ENCODE data around the gene ERCC6L2.

The ERCC6L2 gene

DNA sequence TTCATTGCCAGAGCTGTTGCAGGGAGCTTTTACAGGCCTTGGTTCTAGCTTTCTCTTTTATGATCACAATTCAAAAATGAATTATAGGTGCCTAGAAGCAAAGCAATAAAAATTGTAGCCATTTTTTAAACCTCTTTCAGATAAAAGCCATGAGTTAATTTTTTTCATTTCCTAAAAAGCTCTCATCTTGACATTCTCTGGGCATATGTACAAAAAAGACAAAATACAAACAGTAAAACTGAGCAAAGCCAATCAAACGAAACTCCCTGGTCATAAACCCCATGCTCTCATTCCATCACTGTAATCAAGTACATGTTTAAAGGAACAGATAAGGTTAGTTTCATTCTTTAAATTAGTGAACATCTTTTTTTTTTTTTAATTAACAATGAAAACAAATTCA, 101.9 kb downstream of the ERCC6L2 start:
- in situ Hi-C loops (cut with HindIII; ENCODE audit: low sequenced_read_pairs), result no loop called here

DNA sequence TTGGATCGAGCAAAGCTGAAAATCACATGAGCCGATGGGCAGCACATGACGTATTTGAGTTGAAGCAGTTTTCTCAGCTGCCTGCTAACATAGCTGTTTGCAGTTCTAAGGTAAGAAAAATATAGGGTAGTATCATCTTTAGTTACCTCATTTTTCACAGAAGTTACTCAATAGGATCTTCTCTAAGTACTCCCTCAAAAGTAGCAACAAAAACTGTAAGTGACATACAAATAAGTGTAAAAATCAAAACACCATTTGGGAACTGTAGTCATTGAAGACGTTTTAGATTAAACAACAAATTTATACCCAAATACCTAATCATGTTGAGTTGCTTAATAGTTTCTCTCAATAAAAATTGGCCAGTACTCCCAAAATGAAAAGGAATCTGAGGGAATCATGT, 102.6 kb downstream of the ERCC6L2 start:
- in situ Hi-C loops (cut with HindIII; ENCODE audit: low sequenced_read_pairs), result no loop called here

DNA sequence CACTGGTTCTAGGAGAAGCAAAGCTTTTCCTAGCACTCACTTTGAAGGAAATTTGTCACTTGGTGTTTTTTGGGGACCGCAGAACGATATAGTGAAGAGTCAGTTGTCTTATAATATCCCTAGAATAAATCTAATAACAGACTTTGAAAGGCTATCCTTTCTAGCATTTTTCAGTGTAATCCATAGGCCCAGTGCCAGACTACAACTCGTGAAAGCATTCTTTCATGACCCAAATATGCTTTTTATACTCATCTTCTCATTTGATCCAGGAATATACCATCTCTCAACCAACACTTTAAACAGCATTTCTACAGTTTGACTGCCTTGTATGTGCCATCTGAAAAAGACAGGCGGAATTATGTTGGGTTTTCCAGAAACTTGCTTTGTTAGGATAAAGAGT, 104.0 kb downstream of the ERCC6L2 start:
- in situ Hi-C loops (cut with HindIII; ENCODE audit: low sequenced_read_pairs), result no loop called here

DNA sequence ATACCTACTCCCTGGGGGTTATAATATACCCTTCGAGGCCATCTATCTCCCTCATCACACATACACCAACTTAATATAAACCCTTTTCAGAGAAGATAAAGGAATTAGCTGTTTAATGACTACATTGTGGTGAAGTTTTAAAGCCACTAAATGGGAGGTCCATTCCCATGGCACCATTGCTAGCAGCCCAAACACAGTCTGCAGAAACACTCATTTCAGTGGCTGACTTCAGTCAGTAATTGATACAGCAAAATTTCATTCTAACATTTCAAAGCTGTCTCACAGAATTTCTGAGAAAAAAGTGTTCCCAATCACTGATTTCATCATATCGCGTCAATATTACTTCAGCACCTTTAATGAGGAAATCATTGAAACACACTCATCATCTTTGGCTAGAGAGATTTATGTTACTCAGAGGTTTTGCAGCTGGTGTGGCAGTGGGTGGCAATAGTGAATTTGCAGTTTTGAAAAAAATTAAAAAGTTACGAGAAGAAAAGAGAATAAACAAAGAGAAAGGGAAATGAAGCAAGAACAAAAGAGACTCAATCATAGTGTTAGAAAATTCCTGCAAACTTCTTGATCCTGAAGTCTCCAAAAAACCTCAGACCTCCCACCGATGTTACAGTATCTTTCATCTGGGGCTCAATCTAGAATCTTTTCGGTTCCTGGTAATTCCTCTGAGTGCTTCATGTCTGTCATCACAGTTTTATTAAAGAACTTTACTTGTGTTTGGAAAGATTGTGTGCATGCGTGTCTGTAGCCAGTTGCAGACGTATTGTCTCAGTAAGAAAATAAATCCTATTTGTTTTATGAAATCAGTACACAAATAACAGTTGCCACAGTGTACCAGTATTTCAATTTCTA, 105.0 kb downstream of the ERCC6L2 start:
- in situ Hi-C loops (cut with HindIII; ENCODE audit: low sequenced_read_pairs), result no loop called here

DNA sequence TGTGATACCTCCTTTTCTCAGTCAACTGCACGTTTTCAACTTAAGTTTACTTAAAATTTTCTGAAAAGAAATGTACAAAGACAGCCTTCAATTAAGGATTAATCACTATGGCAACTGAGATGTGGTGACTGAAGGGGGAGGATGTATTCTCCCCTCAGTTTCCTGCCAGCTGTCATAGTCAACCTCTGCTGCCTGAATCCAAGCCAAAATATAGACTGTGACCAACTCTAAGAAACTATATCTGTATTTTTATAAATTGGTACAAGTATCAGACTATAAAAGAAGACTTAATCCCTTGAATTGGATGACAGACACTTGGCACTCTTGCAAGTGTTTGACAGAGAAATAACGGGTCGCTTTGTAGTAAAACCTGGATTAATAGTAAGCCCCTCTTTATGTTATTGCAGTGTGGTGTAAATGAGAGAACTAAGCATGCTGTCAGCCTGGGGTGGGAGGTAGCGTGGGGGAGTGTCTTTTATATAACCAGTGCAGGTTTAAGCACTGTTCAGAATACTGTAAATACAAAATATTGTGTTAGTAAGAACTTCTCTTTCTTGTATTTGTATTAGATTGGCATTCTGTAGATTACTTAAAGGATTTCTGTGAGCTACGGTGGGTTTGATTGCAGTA, 106.4 kb downstream of the ERCC6L2 start:
- in situ Hi-C loops (cut with HindIII; ENCODE audit: low sequenced_read_pairs), result no loop called here

DNA sequence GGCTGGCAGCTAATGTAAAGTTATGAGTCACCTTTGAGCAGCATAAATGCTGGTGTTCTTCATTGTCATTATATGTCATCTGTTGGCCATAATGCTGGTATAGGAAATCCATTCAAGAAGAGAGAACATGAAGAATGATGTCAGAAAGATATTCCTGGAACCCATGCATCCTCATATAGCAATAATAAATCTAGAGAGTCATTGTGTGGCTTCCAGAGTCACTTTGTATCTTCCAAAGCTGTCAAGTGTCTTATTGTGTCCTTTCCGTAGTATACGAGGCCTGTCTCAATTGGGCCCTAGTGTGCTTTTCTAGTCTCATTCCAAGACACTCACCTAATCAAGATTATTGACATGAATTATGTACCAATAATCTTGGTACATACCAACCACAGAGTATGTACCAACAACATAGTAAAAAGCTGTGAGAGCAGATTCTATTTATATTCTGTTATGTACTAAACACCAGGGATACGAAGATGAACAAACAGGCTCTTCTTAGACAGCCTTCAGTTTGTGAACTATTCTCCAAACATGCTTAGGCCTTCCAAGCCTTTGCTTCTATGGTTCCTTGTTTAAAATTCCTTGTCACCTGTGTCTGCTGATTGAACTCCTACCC, 110.1 kb downstream of the ERCC6L2 start:
- in situ Hi-C loops (cut with HindIII; ENCODE audit: low sequenced_read_pairs), result no loop called here

DNA sequence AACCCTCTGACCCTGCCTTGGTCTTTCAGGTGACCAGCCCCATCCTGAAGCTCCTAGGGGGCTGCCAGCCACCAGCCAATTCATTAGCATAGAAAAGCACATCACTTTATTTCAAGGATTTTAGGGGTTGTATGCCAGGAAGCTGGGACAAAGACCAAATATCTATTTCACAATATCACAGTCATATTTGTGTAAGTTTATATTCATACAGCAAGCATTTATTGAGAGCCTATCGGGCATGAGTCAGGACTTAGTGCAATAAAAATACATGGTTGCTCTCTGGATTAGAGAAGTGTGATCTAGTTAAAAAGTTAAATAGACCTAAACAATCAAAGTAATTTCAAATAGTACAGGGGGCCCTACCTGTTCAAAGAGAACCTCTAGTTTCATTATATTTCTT, 113.8 kb downstream of the ERCC6L2 start:
- in situ Hi-C loops (cut with HindIII; ENCODE audit: low sequenced_read_pairs), result no loop called here

DNA sequence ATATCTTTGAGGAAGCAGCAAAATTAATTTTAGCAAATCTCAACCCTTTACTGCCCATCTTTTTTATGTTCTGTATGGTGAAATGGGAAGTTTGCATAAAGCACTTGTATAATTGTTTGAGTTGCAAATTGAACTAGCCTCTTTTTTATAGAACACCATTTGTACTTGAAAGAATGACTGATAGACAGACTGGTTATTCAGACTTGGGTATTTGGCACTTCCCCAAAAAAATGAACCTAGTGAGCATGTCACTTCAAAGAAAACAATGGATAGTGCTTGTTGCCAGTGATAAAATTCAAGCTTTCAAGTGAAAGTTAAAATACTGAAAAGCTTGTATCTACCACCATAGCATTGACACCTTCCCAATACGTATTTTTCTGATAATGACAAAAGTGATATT, 115.8 kb downstream of the ERCC6L2 start:
- in situ Hi-C loops (cut with HindIII; ENCODE audit: low sequenced_read_pairs), result no loop called here

DNA sequence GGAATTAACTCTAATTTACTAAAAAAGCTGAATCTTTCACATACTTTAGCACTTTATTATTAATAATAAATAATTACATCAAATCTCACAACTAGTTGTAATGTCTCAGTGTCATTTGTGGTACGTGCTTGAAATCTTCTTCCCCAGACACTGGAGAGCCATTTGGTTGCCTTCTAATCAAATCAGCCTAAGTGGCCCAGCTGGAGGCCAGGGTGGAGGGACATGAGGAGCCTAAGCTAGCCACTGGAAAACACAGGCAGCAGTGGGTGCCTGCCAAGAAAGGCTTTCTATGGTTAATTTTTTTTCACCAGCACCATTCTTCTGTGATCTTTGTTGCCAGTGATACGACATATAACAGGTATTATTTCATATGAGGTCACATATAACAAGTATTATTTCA, 117.0 kb downstream of the ERCC6L2 start:
- in situ Hi-C loops (cut with HindIII; ENCODE audit: low sequenced_read_pairs), result no loop called here

DNA sequence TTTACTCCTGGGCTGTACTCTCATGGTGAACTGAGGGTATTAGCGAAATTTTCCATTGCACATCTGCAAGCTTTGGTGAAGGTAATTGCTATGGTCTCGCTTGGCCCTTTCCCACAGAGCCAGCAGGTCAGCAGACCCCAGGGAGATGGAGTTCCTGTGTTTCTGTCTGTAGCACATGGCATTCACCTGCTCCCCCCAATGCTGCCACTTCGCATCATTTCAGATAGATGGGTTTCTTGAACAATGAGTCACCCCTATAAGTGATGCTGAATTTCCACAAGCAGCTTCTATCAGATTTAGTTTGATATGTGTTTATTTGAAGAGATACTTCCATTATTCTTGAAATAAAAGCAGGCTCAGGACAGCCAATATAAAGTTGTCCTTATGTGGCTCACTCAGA, 117.8 kb downstream of the ERCC6L2 start:
- in situ Hi-C loops (cut with HindIII; ENCODE audit: low sequenced_read_pairs), result no loop called here

DNA sequence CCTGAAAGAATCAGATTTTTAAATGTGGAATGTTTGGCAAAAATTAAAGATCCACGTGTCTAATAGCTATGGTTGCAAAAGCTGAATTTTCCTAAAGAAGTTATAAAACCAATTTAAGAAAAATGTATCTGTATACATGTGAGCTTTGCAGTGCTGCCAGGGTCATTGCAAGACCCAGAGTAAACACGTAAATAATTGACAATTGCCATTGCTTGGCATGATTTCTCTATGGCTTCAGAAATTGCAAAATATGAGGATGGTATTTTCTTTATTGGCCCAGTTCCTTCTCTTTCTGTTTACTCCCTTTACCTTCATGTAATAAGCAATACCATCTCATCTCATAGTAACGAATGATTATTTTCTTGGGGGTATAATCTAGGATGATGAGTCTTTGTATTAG, 123.9 kb downstream of the ERCC6L2 start:
- in situ Hi-C loops (cut with HindIII; ENCODE audit: low sequenced_read_pairs), result no loop called here

DNA sequence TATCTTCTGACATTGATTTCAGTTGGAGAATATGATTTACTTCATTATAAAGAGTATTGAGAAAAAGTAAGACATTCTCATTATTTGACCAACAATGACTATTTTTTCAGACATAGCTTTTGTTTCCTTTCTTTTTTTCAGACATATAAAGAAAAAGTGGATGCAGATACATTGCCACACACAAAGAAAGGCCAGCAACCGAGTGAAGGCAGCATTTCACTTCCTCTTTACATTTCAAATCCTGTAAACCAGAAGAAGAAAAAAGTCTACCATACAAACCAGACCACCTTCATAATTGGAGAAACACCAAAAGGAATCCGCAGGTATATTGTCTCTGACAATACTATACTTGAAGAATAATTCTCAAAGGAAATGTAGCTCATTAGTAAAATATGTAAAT, 128.9 kb downstream of the ERCC6L2 start:
- in situ Hi-C loops (cut with HindIII; ENCODE audit: low sequenced_read_pairs), result no loop called here

DNA sequence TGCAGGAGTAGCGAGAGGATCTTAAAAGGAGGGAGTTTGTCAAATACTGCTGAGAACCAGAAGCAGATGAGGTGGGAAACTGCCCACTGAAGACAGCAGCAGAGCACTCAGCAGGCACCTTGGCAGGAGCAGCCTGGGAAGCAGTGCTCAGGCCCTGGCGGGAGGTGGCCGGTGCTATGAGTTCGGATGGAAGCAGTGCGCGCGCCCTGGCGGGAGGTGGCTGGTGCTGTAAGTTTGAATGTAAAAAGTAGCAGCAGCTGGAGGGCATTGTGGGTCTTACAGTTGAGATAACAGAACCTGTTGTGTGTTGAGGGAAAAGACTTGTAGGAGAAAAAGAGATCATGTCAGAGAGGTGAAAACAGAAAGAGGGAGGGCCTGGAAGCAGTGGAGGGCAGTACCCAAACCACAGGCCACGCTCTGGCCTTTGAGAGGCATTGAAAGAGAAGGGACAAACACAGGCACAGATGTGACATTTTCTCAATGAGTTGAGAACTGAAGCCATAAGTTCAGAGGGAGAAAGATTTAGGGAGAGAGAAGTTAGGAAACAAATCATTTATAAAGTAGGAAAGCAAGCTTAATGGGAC, 130.9 kb downstream of the ERCC6L2 start:
- in situ Hi-C loops (cut with HindIII; ENCODE audit: low sequenced_read_pairs), result no loop called here

DNA sequence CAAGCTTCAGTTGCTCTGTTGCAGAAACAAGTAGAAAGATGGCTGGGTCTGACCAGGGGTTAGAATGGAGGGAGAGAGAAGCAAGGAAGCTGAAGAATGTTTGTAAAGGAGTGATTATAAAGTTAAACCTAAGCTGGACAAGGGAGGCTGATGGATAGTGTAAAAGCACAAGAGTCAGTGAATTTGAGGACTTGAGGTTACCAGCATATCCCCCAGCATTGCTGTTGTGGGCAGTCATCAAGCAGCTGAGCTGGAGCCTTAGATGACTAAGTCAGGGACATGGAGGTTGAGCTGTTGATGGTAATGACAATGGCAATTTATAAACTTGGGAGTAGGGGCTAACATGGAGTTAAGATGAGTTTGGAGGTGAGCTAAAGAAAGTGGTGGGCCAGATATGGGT, 131.5 kb downstream of the ERCC6L2 start:
- in situ Hi-C loops (cut with HindIII; ENCODE audit: low sequenced_read_pairs), result no loop called here

DNA sequence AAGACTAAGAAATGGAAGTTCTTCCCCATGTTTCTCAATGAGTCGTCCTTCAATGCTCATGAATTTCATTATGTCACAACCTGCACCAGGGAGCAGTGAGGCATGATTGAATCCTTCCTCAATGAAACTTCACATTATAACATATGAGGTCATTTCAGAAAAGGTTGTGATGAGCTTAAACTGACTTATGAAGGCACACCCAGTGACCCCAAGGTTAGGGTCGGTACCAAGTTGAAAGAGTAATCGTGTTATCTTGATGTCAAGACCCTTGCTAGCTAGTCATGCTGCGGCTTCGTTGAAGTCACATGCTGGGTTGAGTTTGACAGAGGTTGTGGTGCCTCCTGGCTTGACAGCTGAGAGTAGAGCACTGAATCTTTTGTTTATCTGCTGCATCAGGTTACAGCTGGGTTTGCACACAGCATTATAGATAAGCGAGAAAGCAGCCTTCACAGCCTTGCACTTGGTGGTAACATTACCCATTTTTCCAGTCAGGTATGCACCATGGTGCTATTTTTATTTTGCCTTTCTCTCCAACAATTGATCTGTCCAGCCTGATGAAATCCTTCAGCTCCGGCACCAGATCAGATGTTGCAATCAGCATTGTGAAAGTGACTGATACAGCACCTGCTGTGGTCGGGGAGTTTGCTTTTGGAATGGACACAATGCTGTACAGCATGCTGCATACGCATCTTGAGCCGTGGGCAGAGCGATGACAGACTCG, 133.2 kb downstream of the ERCC6L2 start:
- in situ Hi-C loops (cut with HindIII; ENCODE audit: low sequenced_read_pairs), result no loop called here

DNA sequence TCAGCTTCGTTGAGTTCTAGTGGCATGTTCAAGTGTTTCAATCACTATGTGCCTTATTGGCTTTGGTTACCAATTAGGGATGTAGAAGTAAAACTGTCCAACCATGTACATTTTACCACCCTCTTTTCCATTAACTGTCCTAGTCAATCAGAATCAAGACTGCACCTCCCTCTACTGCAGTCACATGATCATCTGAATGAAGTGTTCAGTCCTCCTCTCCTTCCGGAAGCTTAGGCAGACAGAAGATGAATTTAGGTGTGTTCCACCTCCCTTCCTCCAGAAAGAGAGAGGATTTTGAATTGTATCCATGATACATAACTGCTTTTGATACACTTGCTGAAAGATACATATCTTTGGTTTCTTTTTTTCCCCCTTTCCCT, 133.7 kb downstream of the ERCC6L2 start:
- in situ Hi-C loops (cut with HindIII; ENCODE audit: low sequenced_read_pairs), result no loop called here

DNA sequence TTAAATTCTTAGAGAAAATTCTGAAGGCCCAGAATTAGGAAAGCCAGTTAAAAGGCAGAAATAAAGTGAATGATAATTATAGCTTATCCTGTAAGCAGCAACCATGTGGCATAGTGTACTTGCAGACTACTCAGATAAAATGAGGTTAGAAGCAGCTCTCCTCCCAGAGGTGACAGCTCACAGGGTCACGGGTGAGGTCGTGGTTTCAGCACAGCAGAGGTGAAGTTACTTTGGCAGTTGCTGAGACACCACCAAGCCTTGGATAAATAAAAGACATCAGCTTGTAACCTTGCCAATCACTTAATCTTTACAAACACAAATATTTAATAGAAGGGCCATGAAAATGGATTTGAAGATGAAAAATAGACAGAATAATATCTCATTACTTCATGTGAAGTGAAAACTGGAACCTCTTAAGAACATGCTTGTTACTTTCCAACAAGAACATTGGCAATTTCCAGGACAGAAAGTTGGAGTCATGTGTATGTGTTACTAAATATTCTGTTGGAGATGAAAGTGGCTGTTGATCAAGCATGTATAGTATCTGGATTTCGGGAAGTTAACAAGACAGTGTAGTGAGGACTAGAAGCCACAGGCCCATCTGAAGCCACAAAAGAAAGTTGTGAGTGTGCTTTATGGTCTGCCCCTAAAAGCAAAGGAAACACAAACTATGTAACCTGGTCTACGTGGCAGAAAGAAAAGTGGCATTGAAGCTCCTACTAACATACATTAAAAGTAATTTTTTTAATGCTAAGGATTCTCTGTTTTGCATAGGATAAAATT, 134.4 kb downstream of the ERCC6L2 start:
- in situ Hi-C loops (cut with HindIII; ENCODE audit: low sequenced_read_pairs), result no loop called here

DNA sequence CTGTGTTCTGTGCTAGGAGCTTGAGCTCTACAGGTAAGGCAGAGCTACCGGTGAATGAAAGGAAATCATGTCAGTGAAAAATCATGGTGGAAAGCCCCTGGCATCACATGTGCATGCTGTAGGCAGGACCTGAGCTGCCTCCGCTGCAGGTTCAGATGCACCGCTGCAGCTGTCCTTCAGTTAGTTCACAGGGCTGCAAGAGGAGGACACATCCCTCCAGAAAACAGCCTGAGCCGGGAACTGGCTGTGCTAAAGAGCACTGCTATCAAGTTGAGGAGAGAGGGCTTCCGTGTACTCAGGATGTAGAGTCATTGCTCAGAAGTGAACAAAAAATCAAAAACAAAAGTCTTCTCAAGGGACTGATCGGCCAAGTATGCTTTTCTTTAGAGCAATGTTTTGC, 138.6 kb downstream of the ERCC6L2 start:
- in situ Hi-C loops (cut with HindIII; ENCODE audit: low sequenced_read_pairs), result no loop called here

DNA sequence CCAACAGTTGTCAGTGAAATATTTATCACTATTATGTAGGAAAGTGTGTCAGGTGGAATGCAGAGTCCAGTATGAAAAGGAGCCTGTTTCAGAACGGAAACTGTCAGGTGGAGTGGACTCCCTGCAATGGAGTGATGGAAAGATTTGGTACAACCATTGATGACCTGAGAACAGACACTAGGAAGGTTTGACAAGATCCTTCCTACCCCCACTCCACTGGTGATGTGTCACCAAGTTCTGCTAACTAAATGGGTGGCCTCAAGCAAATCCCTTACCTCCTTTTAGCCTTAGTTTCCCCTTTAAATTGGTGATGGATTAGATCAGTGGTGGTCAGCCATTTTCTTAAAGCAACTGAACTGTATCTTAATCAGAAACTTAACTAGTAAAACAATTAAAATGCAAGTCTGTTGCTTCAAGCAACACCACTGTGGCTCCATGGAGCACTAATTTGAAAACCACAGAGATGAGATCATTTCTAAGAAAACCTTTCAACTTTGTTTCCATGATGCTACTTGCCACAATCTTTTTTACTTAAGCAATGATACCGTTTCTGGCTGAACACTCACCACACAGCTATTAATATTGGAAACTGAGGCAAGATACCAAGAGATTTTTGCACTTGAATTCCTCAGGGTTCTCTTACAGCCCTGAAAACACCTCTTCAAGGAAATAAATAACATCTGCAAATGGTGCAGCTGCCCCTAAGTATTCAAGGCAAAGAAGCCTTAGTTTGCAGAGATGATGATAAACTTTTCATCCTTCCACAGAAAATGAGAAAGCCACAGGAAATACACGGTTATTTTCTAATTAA, 140.6 kb downstream of the ERCC6L2 start:
- in situ Hi-C loops (cut with HindIII; ENCODE audit: low sequenced_read_pairs), result no loop called here

All from DLD1 (cell line).